Measurements from ENCODE around the gene SMIM45.

The SMIM45 gene

GRCh38 chr22:41915786-41916493 is 36.0 kb upstream of the SMIM45 start:
- peaks cover 2% of the 10 kb centered on the region; the same call in 1 of the 2 replicates for H3K4me1 ChIP-seq (ENCODE audit: insufficient read depth, low read length)
- H3K79me1 ChIP-seq (ENCODE audit: insufficient read depth, low read depth, low read length, poor library complexity, severe bottlenecking) = no peaks in the 10 kb centered on the region
- Mint-ChIP-seq H3K4me1 (peaks cover 7 to 27% of the 10 kb centered on the region in 2 experiments; a peak in 3 of 4 replicates), H3K9me3 (no peaks in the 10 kb centered on the region; a peak in 2 of 5 replicates), H3K36me3 (ENCODE audit: insufficient read depth in 1 of 3, low read depth in 3 of 3) (no peaks in the 10 kb centered on the region; a peak in 2 of 7 replicates), H3K4me3 (peak overlapping the region; percentile 51 to 83), H3K27me3 (ENCODE audit: low read depth) (peaks cover 80% of the 10 kb centered on the region), H3K27ac (no peak overlapping the region)
- no peak overlapping the region for H2BK20ac ChIP-seq (ENCODE audit: low read depth, low read length, poor library complexity, severe bottlenecking)
- no peak for DNase-seq
- no peaks in the 10 kb centered on the region for H3K79me2 ChIP-seq (ENCODE audit: insufficient read depth, low read length)
- H4K8ac ChIP-seq (replicated peaks; ENCODE audit: insufficient read length, low read depth, low read length) = no peak overlapping the region
- H3K23ac ChIP-seq (ENCODE audit: insufficient read length, low read depth, low read length) = no peak overlapping the region
- no peak overlapping the region for H2BK12ac ChIP-seq (ENCODE audit: insufficient read length, low read depth, low read length)
- H3K14ac ChIP-seq (ENCODE audit: insufficient read depth, low read length) = no peak overlapping the region
- TF ChIP-seq CTCF (conservative IDR thresholded peaks at IDR 0.05) = no peak
- no peak overlapping the region for H2BK5ac ChIP-seq (ENCODE audit: insufficient read length, low read length)
- H3K4me2 ChIP-seq (ENCODE audit: insufficient read depth, insufficient read length, low read length) = peak overlapping the region; percentile 45
- no peaks in the 10 kb centered on the region for H3K9me3 ChIP-seq (ENCODE audit: control insufficient read depth, low read depth, low read length)
- H3K56ac ChIP-seq (ENCODE audit: insufficient read length, low read depth, low read length) = no peak overlapping the region
- no peak overlapping the region for H3K18ac ChIP-seq (ENCODE audit: insufficient read length, low read depth, low read length)
- no peak overlapping the region for H3K4ac ChIP-seq (ENCODE audit: low read depth, low read length)
- peaks cover 2% of the 10 kb centered on the region for H4K20me1 ChIP-seq (ENCODE audit: control insufficient read depth, insufficient read depth, insufficient read length)
- H3K27ac ChIP-seq (ENCODE audit: insufficient read length, low read depth, low read length) = no peak overlapping the region
- no peak overlapping the region for H2BK15ac ChIP-seq (ENCODE audit: low read depth, low read length)
- no peak overlapping the region for H4K91ac ChIP-seq (ENCODE audit: insufficient read length, low read depth, low read length)
- peaks cover 56% of the 10 kb centered on the region for H3K27me3 ChIP-seq (ENCODE audit: insufficient read depth, low read length)
- H3K9ac ChIP-seq (ENCODE audit: extremely low read depth, insufficient read length, low read length) = no peak overlapping the region
- no peak overlapping the region for H2BK120ac ChIP-seq (ENCODE audit: low read depth, low read length, poor library complexity, severe bottlenecking)
- H4K5ac ChIP-seq (ENCODE audit: insufficient read length, low read depth, low read length) = no peak overlapping the region
- no peak overlapping the region for H3T11ph ChIP-seq (ENCODE audit: low read length)
- H3K23me2 ChIP-seq (ENCODE audit: insufficient read length, low read depth, low read length, poor library complexity, severe bottlenecking) = peaks cover 12% of the 10 kb centered on the region
- no CpG with 5 or more reads among the region's 11 CpGs for WGBS (ENCODE audit: extremely low coverage, insufficient read length, low lambda C conversion rate)
- no peak overlapping the region for H2AFZ ChIP-seq (ENCODE audit: low read length)
- H2AK5ac ChIP-seq (ENCODE audit: insufficient read length, low read length) = no peak overlapping the region
